Activated naive CD8-positive, alpha-beta T cell (primary cell): ENCODE measurements around the gene DDX39B.
"Not testable (repeated sequence)": the region's sequence is repeated elsewhere in the genome, so short reads cannot be mapped to it uniquely, and the experiment has no call there.

Experiments
- H3K27ac Mint-ChIP-seq: one replicate; pipeline ENCODE4 v1.8.0; 2021; ENCODE audit warnings: mixed read lengths
- H3K27me3 Mint-ChIP-seq: one replicate; pipeline ENCODE4 v1.8.0; 2021; ENCODE audit warnings: mixed read lengths
- H3K36me3 Mint-ChIP-seq: one replicate; pipeline ENCODE4 v1.8.0; 2021; ENCODE audit warnings: mixed read lengths
- H3K4me1 Mint-ChIP-seq: one replicate; pipeline ENCODE4 v1.8.0; 2021; ENCODE audit warnings: low read depth, mixed read lengths
- H3K4me3 Mint-ChIP-seq: one replicate; pipeline ENCODE4 v1.8.0; 2021; ENCODE audit warnings: mild to moderate bottlenecking, mixed read lengths
- H3K9me3 Mint-ChIP-seq: one replicate; pipeline ENCODE4 v1.8.0; 2021; ENCODE audit warnings: low read depth, mixed read lengths

DDX39B gene

GRCh38 chr6:31529329-31530150, 12.3 kb downstream of the DDX39B start:
- Mint-ChIP-seq H3K27ac (no peak overlapping the region), H3K4me3 (no peak overlapping the region), H3K36me3 (no peaks in the 10 kb centered on the region), H3K4me1 (peaks cover 13% of the 10 kb centered on the region), H3K27me3 (no peaks in the 10 kb centered on the region), H3K9me3 (no peaks in the 10 kb centered on the region)

GRCh38 chr6:31528821-31529328, 12.9 kb downstream of the DDX39B start, which contains the start of gene MCCD1:
Gene MCCD1 (plus strand): TSS chr6:31528962. CDS start chr6:31529015, 53 bp downstream.
- H3K4me3 Mint-ChIP-seq: no peak within 1 kb of the TSS
- peak within 1 kb of the TSS; percentile 54 for H3K27ac Mint-ChIP-seq
- no peaks in the 10 kb centered on the region for H3K36me3 Mint-ChIP-seq
- no peaks in the 10 kb centered on the region for H3K27me3 Mint-ChIP-seq
- H3K4me1 Mint-ChIP-seq: peaks cover 13% of the 10 kb centered on the region
- no peaks in the 10 kb centered on the region for H3K9me3 Mint-ChIP-seq

- H3K9me3 Mint-ChIP-seq: no peaks in the 10 kb centered on the region
- H3K36me3 Mint-ChIP-seq: no peaks in the 10 kb centered on the region
- peaks cover 12% of the 10 kb centered on the region for H3K4me1 Mint-ChIP-seq
- H3K27ac Mint-ChIP-seq: peak overlapping the region; percentile 54
- no peak overlapping the region for H3K4me3 Mint-ChIP-seq
- no peaks in the 10 kb centered on the region for H3K27me3 Mint-ChIP-seq
Observed at GRCh38 chr6:31528307-31528777, 13.5 kb downstream of the DDX39B start.

GRCh38 chr6:31525932-31526591, 15.7 kb downstream of the DDX39B start:
- Mint-ChIP-seq H3K27me3 (no peaks in the 10 kb centered on the region), H3K27ac (no peak overlapping the region), H3K4me1 (peaks cover 2% of the 10 kb centered on the region), H3K9me3 (no peaks in the 10 kb centered on the region), H3K36me3 (no peaks in the 10 kb centered on the region), H3K4me3 (no peak overlapping the region)

- H3K27ac Mint-ChIP-seq: no peak overlapping the region
- H3K4me1 Mint-ChIP-seq: no peaks in the 10 kb centered on the region
- no peaks in the 10 kb centered on the region for H3K27me3 Mint-ChIP-seq
- no peaks in the 10 kb centered on the region for H3K36me3 Mint-ChIP-seq
- H3K9me3 Mint-ChIP-seq: no peaks in the 10 kb centered on the region
- no peak overlapping the region for H3K4me3 Mint-ChIP-seq
Observed at GRCh38 chr6:31525553-31525931, 16.3 kb downstream of the DDX39B start.

GRCh38 chr6:31521835-31522234, 20.0 kb downstream of the DDX39B start:
- no peak overlapping the region for H3K4me3 Mint-ChIP-seq
- no peak overlapping the region for H3K27ac Mint-ChIP-seq
- H3K9me3 Mint-ChIP-seq: no peaks in the 10 kb centered on the region
- H3K4me1 Mint-ChIP-seq: no peaks in the 10 kb centered on the region
- H3K36me3 Mint-ChIP-seq: no peaks in the 10 kb centered on the region
- H3K27me3 Mint-ChIP-seq: no peaks in the 10 kb centered on the region

GRCh38 chr6:31513456-31514165, 28.2 kb downstream of the DDX39B start:
- Mint-ChIP-seq H3K27ac (no peak overlapping the region), H3K27me3 (peaks cover 2% of the 10 kb centered on the region), H3K4me1 (no peaks in the 10 kb centered on the region), H3K4me3 (no peak overlapping the region), H3K9me3 (no peaks in the 10 kb centered on the region), H3K36me3 (peaks cover 3% of the 10 kb centered on the region)

- H3K9me3 Mint-ChIP-seq: no peaks in the 10 kb centered on the region
- H3K27ac Mint-ChIP-seq: no peak overlapping the region
- no peak overlapping the region for H3K4me3 Mint-ChIP-seq
- peaks cover 2% of the 10 kb centered on the region for H3K27me3 Mint-ChIP-seq
- H3K36me3 Mint-ChIP-seq: peaks cover 3% of the 10 kb centered on the region
- H3K4me1 Mint-ChIP-seq: peaks cover under 1% of the 10 kb centered on the region
Observed at GRCh38 chr6:31510007-31510406, 31.8 kb downstream of the DDX39B start.

- H3K27me3 Mint-ChIP-seq, H3K27ac Mint-ChIP-seq, H3K4me3 Mint-ChIP-seq, H3K9me3 Mint-ChIP-seq, H3K36me3 Mint-ChIP-seq, H3K4me1 Mint-ChIP-seq: not testable (repeated sequence)
Observed at GRCh38 chr6:31509036-31509435, 32.8 kb downstream of the DDX39B start.

- H3K27me3 Mint-ChIP-seq: no peaks in the 10 kb centered on the region
- H3K27ac Mint-ChIP-seq: no peak overlapping the region
- H3K36me3 Mint-ChIP-seq: no peaks in the 10 kb centered on the region
- no peak overlapping the region for H3K4me3 Mint-ChIP-seq
- H3K4me1 Mint-ChIP-seq: peaks cover 36% of the 10 kb centered on the region
- no peaks in the 10 kb centered on the region for H3K9me3 Mint-ChIP-seq
Observed at GRCh38 chr6:31502586-31502985, 39.2 kb downstream of the DDX39B start.

GRCh38 chr6:31499648-31500047, 42.2 kb downstream of the DDX39B start:
- not testable (repeated sequence) for H3K36me3 Mint-ChIP-seq, H3K9me3 Mint-ChIP-seq, H3K27ac Mint-ChIP-seq, H3K27me3 Mint-ChIP-seq
- H3K4me3 Mint-ChIP-seq: peak overlapping the region; percentile 95
- H3K4me1 Mint-ChIP-seq: peaks cover 59% of the 10 kb centered on the region

GRCh38 chr6:31498748-31499147, 43.1 kb downstream of the DDX39B start:
- Mint-ChIP-seq H3K4me1 (peaks cover 60% of the 10 kb centered on the region), H3K9me3 (no peaks in the 10 kb centered on the region), H3K4me3 (peak overlapping the region; percentile 95), H3K27ac (peak overlapping the region; percentile 81), H3K36me3 (no peaks in the 10 kb centered on the region), H3K27me3 (no peaks in the 10 kb centered on the region)

- Mint-ChIP-seq H3K36me3 (no peaks in the 10 kb centered on the region), H3K27ac (peak within 1 kb of the TSS; percentile 93), H3K4me3 (peak within 1 kb of the TSS; percentile 95), H3K27me3 (no peaks in the 10 kb centered on the region), H3K9me3 (no peaks in the 10 kb centered on the region), H3K4me1 (peaks cover 60% of the 10 kb centered on the region)
Observed at GRCh38 chr6:31497531-31498476, 44.0 kb downstream of the DDX39B start, which contains the start of gene MICB. Gene MICB (plus strand): TSS chr6:31498145. CDS start chr6:31498194, 49 bp downstream.

GRCh38 chr6:31496826-31497225, 45.0 kb downstream of the DDX39B start:
- H3K27me3 Mint-ChIP-seq, H3K36me3 Mint-ChIP-seq, H3K9me3 Mint-ChIP-seq: not testable (repeated sequence)
- peaks cover 58% of the 10 kb centered on the region for H3K4me1 Mint-ChIP-seq
- H3K27ac Mint-ChIP-seq: peak overlapping the region; percentile 93
- peak overlapping the region; percentile 95 for H3K4me3 Mint-ChIP-seq
